GM21360 (cell line): ENCODE data around the gene TSC22D4.
A peak's percentile ranks its signal among the peaks of the same experiment; 100 is the strongest.

ENCODE experiments used
- ATAC-seq: cut with Tn5 transposase; IDR thresholded peaks from one replicate; pipeline ENCODE4 v1.9.1; 2021; ENCODE audit warnings: mild to moderate bottlenecking, moderate library complexity; ENCODE audit not compliant: unreplicated experiment

TSC22D4 gene

DNA sequence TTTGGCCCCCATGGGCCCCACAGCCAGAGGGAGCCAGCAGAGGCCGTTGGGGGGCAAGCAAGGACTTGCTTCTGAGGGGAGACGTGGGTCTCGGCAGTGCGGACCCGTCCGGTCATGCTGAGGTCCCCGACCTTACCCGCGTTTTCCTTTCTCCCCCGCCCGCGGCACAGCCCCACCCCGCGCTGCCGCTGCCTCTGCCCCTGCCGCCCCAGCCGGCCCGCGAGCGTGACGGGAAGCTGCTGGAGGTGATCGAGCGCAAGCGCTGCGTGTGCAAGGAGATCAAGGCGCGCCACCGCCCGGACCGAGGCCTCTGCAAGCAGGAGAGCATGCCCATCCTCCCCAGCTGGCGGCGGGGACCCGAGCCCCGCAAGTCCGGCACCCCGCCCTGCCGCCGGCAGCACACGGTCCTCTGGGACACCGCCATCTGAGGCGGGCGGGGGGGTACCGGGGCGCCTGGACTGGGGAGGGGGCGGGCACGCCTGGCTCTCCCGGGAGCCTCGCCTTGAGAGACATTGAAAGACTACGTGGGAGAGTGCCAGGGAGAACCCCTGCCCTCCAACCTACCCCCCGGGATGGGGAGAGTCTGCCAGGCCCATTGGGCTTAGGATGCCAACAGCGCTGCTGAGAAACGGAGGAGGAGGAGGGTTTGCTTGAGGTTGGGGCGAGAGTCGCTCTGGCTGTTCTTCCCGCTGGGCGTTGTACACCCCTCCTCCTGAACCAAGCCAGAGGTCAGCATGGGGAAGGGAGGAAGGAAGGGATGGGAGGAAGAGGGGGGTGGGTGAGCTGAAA, 14.7 kb upstream of the TSC22D4 start:
- no peak for ATAC-seq

DNA sequence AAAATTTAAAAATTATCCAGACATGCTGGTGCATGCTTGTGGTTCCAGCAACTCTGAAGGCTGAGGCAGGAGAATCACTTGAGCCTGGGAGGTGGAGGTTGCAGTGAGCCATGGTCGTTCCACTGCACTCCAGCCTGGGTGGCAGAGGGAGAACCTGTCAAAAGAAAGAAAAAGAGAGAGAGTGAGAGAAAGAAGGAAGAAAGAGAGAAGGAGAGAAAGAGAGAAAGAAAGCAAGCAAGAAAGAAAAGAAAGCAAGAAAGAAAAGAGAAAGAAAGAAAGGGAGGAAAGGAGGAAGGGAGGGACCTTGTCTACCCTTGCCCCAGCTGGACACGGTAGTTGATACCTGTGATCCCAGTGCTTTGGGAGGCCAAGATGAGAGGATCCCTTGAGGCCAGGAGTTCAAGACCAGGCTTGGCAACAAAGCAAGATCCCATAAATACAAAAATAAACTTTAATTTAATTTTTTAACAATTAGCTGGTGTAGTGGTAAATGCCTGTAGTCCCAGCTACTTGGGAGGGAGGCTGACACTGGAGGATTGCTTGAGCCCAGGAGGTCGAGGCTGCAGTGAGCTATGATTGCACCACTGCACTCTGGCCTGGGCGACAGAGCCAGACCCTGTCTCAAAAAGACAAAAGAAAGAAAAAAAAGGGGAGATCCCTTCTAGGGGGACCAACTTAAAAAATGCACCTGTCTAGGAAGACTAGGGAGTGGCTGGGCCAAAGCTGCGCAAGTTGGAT, 13.9 kb upstream of the TSC22D4 start:
- no peak for ATAC-seq

DNA sequence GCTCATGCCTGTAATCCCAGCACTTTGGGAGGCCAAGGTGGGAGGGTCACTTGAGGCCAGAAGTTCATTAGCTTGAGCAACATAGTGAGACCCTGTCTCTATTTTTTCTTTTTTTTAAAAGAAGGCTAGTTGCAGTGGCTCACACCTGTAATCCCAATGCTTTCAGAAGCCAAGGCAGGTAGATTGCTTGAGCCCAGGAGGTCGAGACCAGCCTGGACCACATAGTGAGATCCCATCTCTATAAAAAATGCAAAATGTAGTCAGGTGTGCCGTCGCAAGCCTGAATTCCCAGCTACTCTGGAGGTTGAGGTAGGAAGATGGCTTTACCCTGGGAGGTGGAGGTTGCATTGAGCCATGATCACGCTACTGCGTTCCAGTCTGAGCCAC, 12.2 kb upstream of the TSC22D4 start:
- no peak for ATAC-seq

DNA sequence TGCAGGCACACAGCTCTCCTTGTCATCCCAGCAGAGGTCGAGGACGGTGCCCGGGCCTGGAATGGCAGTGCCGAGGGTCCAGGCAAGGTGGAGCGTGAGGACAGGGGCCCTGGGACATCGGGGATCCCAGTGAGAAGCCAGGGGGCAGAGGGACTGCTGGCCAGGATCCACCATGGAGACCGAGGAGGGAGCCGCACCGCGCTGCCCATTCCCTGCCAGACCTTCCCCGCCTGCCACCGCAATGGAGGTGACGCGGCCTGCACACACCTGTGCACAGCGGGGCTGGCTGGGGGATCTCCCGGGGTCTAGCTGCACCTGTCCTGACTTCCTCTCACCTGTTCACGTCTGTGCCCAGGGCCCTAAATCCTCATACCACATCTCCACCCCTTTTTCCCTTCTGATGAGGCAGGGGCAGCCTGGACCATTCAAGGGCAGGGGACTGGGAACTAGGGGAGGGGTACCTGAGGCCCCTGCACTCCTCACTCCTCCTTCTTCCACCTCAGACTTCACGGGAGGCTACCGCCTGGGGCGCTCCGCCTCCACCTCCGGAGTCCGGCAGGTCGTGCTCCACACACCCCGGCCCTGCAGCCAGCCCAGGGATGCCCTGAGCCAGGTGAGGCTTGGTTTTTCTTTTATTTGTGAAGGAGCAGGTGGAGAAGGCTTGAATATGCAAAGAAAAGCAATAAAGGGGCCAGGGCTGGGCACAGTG, 11.6 kb upstream of the TSC22D4 start:
- ATAC-seq, result no peak

DNA sequence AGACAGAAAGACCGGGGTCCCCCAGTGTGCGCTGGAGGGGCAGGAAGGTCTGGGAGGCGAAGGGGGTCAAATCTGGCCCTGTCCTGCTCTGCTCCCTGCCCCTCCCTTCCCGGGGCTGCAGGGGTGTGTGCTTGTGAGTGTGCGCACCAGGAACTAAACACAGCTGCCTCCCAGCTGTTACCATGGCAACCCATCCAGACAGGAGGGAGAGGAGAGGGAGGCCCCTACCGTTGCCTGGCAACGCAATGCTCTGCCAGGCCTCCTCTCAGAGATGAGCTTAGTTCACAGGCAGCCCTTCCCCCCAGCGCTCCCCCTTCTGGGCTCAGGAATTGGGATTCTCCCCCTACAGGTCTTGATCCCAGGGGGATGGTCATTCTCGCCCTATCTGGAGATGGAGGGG, 10.8 kb upstream of the TSC22D4 start:
- ATAC-seq, result no peak

DNA sequence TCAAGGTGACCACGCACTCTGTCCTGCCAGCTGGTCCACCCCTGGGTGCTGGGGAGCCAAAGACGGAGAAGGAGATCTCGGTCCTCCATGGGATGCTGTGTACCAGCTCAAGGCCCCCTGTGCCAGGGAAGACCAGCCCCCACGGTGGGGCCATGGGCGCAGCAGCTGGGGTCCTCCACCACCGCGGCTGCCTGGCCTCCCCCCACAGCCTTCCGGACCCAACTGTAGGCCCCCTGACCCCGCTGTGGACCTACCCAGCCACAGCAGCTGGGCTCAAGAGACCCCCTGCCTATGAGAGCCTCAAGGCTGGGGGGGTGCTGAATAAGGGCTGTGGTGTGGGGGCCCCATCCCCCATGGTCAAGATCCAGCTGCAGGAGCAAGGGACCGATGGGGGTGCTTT, 10.1 kb upstream of the TSC22D4 start:
- ATAC-seq, result no peak

DNA sequence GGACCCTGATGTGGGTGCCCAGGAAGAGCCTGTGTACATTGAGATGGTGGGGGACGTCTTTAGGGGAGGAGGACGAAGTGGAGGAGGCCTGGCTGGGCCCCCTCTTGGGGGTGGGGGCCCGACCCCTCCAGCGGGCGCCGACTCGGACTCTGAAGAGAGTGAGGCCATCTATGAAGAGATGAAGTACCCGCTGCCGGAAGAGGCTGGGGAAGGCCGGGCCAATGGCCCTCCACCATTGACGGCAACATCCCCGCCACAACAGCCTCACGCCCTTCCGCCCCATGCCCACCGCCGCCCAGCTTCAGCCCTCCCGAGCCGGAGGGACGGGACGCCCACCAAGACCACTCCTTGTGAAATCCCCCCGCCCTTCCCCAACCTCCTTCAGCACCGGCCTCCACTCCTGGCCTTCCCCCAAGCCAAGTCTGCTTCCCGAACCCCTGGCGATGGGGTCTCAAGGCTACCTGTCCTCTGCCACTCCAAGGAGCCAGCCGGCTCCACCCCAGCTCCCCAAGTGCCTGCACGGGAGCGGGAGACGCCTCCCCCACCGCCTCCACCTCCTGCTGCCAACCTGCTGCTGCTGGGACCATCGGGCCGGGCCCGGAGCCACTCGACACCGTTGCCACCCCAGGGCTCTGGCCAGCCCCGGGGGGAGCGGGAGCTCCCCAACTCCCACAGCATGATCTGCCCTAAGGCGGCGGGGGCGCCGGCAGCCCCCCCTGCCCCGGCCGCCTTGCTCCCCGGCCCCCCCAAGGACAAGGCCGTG, 9.5 kb upstream of the TSC22D4 start:
- ATAC-seq, result no peak

DNA sequence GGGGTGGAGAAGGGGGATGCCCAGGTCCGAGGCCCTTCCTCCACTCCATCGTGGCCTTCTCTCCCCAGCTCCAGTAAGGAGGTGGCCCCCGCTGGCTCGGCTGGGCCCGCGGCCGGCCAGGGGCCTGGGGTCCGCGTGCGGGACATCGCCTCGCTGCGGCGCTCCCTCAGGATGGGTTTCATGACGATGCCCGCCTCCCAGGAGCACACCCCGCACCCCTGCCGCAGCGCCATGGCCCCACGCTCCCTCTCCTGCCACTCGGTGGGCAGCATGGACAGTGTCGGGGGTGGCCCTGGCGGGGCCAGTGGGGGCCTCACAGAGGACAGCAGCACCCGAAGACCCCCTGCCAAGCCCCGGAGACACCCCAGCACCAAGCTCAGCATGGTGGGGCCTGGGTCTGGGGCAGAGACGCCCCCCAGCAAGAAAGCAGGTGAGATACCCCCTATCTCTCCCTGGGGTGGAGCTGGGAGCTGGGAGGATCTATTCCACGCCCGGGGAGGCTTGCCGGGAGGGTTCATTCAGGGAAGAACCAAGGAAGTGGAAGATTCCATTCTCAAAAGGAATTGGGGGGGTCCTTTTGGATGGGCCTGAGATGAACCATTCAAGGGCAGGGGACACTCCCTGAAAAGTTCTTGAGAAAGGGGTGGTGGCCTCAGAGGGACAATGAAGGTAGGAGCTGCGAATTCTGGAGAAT, 7.9 kb upstream of the TSC22D4 start:
- no peak for ATAC-seq

DNA sequence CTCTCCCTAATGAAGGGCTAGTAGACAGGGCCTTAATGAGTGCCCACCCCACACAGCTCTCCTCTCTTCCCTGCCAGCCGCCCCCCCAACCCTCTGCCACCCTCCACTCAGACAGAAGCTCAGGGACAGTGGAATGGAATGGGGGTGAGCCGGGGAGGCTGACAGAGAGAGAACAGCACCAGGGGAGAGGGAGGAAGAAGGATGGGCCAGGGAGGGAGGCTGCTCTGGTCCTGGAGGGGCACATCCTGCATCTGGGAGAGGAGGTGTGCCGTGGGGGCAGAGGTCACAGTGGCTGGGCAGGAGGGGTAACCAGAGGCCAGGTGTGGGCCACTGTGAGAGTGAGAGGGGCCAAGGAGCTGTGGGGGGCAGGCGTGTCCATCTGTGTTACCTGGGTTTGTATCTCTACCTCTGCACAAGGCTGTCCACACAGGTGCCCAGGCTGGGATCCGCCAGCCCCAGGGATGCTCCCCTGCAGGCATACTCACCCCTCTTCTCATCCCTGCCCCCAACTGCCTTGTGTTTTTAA, 7.2 kb upstream of the TSC22D4 start:
- ATAC-seq, result no peak

DNA sequence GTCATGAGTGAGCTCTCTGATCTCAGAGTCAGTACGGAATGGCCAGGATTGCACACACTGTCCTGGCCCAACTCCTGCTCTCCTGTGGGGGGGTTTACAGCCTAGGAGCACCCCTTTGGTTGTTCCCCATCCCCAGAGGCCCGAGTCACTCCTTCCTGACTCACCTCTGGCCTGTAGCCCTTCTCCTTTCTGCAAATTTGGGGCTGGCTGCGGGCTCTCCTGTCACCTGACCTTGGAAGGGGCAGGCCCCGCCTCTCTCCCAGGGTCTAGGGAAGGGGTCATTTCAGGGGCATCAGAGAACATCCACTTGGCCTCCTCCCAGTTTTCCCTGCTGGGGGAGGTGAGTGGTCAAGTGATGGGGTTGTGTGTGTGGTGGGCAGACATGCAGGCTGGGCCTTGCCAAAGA, 6.5 kb upstream of the TSC22D4 start:
- ATAC-seq, result no peak

DNA sequence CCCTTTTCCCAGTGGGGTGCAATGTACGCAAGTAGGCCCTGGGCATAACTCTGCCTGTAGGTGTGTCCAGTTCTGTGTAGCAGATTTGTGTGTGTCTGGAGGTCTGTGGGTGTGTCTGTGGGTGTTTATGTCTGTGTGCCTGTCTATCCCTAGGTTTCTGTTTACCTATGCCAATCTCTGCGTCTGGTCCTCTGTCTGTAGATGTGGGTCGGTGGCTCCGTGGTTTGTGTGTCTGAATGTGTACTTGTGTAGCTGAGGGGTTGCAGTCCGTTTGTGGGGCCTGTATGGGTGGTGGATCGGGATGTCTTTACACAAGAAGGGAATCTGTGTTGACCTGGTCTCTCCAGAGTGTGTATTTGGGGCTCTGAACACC, 5.6 kb upstream of the TSC22D4 start:
- no peak for ATAC-seq

DNA sequence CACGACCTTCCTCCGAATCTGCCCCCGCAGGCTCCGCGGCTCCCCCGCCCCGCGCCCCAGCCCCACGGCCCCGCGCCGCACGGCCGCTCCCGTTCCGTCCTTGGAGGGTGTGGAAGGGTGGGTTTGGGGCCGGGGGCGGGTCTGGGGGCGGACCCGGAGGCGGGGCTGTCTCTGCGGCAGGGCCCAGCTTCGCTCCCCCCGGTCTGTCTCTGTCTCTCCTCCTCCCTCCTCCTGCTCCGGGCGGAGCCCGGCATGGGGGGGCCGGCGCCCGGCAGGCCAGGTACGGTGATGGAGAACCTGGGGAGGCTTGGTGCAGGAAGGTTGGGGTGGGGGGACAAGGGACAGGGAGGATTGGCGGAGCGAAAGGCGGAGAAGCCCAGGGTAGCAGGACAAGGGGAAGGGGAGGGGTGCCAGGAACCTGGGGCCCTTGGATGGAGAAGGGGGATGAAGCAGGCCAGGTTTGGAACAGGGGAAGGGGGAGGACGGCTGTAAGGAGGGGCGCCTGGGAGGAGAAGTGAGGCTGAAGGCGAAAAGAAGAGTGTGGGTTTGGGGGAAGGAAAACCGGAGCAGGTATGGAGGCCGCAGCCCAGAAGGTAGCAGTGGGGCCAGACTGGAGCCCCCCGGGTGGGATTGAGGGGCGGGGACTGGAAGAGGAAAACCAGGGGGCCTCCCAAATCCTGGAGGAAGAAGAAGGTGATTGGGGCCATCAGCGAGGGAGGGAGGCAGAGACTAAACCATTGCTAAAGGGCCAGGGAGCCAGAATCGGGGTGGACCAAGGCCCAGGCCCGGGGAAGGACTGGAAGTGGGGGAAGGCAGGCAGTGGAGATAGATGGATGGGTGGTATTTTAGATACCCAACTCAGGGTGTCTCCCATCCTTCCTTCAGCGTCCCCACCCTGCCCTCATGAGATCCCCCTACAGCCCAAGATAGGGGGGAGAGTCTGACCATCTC, 5.0 kb upstream of the TSC22D4 start, which contains the start of gene NYAP1:
NYAP1 (plus strand) TSS at position 206 of the 951 bp plus-strand sequence. CDS start 1,385 bp downstream, outside the sequence.
- no peak for ATAC-seq

DNA sequence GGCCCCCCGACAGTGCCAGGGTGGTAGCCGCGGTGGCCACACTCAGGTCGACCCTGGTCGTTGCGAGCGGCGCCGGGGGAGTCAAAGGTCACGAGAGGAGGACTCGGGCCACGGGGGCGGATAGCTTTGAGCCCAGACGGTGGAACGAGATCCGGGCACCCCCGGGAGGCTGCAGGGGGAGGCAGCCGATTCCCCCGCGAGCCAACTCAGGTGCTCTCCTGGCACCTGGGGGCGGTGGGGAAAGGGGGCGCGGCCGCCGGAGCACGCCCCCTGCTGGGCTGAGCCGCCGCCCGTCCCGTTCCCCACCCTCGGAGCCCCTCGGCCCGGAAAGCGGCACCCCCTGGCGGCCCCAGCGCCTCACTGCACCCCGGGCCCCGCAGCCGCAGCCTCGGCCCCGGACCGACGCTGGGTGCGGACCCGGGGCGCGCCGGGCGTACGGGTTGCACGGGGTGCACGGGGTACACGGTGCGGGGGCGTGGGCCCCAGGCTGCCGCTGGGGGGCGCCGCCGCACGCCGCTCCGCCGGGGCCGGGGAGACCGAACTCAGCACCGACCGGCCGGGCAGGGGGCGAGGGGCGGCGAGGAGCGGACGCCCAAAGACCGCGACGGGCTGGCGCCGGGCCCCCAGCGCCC, 4.2 kb upstream of the TSC22D4 start:
- ATAC-seq, result peak; percentile 63

DNA sequence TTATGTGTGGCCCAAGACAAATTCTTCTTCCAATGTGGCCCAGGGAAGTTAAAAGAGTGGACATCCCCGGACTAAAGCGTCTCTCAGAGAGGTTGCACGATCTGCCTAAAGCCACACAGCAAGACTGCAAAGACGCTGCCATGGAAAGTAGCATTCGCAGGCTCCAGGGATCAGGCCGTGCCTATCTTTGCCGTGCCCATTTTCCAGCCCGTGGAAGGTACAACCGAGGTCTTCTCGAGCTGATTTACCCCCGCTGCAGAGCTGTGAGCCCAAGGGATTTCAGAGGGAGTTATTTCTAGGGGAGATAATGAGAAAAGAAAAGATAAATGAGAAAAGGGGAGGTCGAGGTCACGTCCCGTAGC, 3.7 kb upstream of the TSC22D4 start:
- ATAC-seq, result no peak

DNA sequence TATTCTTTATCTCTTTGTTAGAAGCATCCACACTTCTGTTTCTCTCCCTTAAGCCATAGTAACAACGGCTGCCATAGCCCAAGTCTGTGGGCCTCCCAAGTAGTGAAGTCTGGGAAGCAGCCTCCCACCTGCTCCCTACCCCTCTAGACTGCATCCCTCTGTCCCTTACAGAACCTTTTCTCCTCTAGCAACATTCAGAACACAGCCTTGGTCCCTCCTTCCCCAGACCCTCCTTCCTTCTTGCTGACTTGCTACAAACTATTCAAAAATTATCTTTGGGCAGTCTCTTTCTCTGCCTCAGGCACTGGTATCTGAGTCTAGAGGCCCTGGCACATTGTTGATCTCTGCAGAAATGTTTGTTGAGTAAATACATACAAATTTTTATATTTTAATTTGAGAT, 2.5 kb upstream of the TSC22D4 start:
- no peak for ATAC-seq

DNA sequence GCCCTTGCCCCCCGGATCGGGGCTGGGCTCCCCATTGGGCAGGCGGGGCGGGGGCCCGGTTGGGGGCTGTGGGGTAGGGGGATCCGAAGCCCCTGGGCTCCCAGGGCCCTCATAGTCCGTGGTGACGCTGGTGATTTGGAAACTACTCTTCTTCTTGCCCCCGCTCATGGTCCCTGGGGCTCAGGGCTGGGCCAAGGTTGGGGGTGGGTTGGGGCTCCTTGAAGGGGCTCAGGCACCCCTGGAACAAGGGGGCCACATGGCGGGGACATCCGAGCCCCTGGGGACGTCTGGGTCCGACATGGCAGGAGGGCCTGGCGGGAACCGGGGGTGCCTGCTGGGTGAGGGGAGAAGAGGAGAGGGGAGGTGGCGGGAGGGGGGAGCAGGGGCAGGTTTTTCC, 1.1 kb downstream of the TSC22D4 start:
- no peak for ATAC-seq

DNA sequence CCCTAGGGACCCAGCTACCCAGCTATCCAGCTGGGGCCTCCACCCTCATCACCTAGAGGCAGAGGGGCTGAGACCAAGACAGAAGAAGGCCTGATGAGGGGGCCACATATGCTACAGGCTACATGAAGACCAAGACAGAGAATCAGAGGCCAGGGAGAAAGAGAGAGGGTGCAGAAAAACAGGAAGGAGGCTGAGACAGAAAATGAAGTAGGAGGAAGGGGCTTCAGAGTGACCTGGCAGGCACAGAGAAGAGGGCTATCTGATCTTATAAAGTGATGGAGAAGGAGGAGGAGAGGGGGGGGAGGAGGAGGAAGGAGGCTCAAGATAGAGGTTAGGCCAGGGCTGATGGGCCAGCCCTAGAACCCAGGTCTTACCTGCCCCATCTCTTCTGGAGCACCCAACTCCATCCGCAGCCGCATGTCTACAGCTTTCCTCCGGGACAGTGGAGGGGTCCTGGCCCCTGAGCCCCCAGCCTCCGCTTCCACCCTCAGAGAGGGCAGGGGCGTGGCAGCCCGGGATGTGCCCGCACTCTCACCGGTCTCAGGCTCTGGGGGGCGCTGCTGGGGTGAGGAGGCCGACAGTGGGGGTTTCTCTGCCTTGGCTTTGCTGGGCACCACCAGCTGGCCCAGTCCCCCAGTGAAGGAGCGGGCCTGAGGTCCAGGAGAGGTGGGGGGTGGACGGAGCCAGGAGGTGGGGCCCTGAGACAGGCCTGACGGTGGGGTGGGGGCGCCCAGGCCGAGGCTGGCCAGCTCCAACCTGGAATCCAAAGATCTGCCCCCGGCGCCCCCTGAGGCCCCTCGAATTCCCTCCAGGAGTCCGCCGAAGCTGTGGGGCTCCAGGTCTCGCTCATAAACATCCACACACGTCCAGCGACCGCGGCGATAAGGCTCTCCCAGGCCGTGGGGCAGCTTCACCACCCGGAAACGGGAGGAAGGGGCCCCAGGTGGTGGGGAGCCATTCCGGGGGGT, 1.8 kb downstream of the TSC22D4 start:
- no peak for ATAC-seq
